HG03439 (cell line): ENCODE data around the gene SERPINA6.
"Not testable (repeated sequence)": the region's sequence is repeated elsewhere in the genome, so short reads cannot be mapped to it uniquely, and the experiment has no call there.

Experiments
- ATAC-seq: cut with Tn5 transposase; IDR thresholded peaks from one replicate; pipeline ENCODE4 v1.9.1; 2021; ENCODE audit warnings: mild to moderate bottlenecking, moderate library complexity; ENCODE audit not compliant: unreplicated experiment

The SERPINA6 gene

DNA sequence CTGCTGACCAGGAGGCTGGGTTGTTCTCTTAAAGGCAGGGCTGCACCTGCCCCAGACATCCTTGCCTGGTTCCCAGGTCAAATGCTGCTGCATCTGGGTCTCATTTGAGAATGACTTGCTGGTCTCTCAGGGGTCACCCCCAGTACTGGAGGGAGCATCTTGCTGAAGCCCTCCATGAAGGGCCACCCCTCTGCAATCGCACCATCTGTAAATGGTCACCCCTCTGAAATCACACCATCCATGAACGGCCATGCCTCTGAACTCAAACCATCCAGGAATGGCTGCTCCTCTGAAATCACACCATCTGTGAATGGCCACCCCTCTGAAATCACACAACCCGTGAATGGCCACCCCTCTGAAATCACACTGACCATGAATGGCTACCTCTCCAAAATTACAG lies 7.3 kb upstream of the SERPINA6 start:
- ATAC-seq: no peak

DNA sequence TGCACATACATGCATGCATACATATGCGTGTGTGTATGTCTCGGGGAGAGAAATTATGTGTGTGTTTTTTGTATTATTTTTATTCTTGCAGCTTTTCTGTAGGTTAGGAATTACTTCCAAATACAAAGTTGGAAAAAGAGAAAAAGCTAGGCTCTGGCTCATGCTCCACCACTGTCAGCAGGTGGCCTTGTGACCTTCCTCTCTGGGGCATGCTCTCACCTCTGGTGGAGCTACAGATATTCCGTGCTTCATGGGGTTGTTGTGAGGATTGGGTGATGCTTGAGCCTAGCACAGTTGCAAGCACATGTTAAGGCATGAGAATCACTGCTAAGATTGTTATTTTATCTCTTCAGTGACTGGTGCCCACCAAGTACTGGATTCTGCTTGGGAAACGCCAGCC lies 6.7 kb upstream of the SERPINA6 start:
- ATAC-seq: no peak

GRCh38 chr14:94328196-94328595 lies 5.1 kb upstream of the SERPINA6 start:
- ATAC-seq: no peak

GRCh38 chr14:94321421-94322271 lies 1.5 kb downstream of the SERPINA6 start:
- no peak for ATAC-seq

DNA sequence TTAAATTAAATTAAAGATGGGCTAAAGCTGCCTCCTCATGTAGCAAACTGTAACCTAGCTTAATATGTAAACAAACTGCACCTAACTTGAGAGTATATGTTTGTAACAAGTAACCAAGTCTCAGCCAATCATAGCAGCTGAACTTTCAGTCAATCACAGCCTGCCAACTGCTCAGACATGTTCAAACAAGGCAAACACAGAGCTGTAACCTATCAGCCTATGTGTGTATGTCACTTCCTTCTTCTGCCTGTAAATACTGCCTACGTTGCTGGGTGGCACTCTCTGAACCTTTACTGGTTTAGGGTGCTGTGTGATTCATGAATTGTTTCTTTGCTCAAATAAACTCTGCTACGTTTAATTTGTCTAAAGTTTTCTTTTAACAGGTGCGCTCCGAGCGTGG lies 2.9 kb downstream of the SERPINA6 start:
- ATAC-seq: no peak

- ATAC-seq: no peak
Observed at GRCh38 chr14:94317259-94317658, 5.9 kb downstream of the SERPINA6 start.

GRCh38 chr14:94316692-94317091 lies 6.4 kb downstream of the SERPINA6 start:
- ATAC-seq: no peak

GRCh38 chr14:94314890-94315289 lies 8.2 kb downstream of the SERPINA6 start:
- no peak for ATAC-seq

DNA sequence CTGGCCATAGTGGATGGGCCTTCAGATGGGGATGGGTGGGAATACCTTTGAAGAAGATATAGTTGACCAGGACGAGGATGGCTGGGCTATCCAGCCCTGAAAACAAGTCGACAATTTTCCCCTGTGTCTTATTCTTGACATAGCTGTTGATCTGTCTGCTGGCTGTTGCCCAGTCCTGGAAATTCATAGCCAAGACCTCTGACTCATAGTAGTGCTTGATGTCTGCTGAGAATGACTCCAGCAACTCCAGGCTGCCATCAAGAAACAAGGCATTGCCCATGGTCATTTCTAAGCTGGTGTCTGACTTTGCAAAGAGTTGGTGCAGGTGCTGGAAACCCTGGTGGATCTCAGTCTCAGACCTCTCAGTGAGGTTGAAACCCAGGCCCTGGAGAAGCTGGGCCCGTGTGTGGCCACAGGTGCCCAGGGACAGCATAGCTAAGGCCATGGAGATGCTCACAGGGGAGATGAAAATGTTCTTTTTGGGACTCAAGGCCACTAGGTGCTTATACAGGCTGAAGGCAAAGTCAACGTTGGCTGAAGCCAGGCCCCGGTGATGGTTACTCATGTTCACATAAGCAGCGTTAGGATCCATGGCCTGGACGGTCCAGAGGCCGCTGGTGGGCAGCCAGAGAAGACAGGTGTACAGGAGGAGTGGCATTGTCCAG lies 9.0 kb downstream of the SERPINA6 start:
- ATAC-seq: no peak

- ATAC-seq: no peak
Observed at GRCh38 chr14:94312481-94313246, 10.5 kb downstream of the SERPINA6 start.

- no peak for ATAC-seq
Observed at GRCh38 chr14:94310248-94310647, 12.9 kb downstream of the SERPINA6 start.

- no peak for ATAC-seq
Observed at GRCh38 chr14:94309721-94310120, 13.4 kb downstream of the SERPINA6 start.

GRCh38 chr14:94307410-94307992 lies 15.6 kb downstream of the SERPINA6 start:
- no peak for ATAC-seq

GRCh38 chr14:94306047-94306978 lies 16.8 kb downstream of the SERPINA6 start:
- no peak for ATAC-seq

GRCh38 chr14:94305620-94306019 lies 17.5 kb downstream of the SERPINA6 start:
- no peak for ATAC-seq

DNA sequence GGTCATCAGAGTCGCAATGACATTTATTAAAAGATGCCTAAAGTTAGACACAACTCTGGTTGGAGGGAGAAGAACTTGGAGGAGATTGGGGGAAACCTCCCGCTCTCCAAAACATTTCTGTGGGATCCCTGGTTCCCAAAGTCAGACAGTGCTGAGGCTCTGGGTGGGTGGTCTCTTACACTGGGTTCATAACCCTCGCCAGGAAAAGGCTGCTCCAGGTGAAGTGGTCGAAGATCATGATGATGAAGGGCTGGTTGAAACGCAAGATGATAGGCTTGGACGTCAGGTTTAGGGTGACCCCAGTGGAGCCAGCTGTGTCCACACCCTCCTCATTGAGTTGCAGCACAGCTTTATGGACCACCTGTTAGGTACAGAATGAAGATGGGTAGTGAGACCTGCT lies 18.9 kb downstream of the SERPINA6 start:
- ATAC-seq: no peak

- no peak for ATAC-seq
Observed at GRCh38 chr14:94303111-94303510, 20.0 kb downstream of the SERPINA6 start.

DNA sequence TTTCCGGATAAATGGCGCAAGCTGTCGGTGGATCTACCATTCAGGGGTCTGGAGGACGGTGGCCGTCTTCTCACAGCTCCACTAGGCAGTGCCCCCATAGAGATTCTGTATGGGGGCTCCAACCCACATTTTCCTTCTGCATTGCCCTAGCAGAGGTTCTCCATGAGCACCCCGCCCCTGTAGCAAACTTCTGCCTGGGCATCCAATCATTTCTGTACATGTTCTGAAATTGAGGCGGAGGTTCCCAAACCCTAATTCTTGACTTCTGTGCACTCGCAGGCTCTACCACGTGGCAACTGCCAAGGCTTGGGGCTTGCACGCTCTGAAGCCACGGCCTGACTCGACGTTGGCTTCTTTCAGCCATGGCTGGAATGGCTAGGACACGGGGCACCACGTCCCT lies 25.0 kb downstream of the SERPINA6 start:
- ATAC-seq: no peak

DNA sequence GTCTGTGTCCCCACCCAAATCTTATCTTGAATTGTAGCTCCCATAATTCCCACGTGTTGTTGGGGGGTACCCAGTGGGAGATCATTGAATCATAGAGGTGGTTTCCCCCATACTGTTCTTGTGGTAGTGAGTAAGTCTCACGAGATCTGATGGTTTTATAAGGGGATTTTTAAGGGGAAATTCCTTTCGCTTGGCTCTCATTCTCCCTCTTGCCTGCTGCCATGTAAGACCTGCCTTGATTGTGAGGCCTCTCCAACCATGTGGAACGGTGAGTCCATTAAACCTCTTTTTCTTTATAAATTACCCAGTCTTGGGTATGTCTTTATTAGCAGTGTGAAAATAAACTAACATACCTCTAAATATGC lies 27.0 kb downstream of the SERPINA6 start:
- ATAC-seq: not testable (repeated sequence)
